HG03565 (cell line): Measurements from ENCODE around the gene KTN1.

Experiments used
- ATAC-seq: cut with Tn5 transposase; IDR thresholded peaks from one replicate; pipeline ENCODE4 v1.9.1; 2021; ENCODE audit warnings: mild to moderate bottlenecking, moderate library complexity; ENCODE audit not compliant: unreplicated experiment

The KTN1 gene

DNA sequence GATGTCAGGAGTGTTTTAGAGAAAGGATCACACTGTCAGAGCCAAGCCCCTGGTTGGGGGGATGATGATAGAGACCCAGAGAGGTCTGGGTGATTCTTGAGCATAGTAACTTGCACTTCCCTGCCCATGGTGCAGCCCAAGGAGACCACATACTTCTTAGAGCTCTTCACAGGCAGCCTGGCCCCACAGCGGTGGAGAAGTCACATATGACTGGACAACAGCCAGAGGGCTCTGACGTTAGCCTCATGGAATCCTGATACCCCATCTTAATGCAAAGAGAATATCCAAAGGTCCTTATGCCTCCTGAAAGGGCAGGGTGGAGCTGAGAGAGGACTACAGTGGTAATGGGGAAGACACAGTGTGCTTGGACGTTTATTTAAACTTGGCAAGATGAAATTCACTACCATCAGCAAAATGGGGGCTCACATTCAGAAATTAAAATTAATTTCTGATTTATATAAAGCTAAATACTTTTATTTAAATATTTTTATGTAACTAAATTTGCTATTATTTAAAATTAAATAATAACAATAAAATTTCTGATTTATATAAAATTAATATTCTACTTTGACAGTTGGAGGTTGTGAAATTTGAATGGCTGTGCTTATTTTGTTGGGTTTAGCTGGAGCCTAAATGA, 131.3 kb downstream of the KTN1 start:
- no peak for ATAC-seq

- no peak for ATAC-seq
Measured at GRCh38 chr14:55712491-55712890, 132.5 kb downstream of the KTN1 start.

DNA sequence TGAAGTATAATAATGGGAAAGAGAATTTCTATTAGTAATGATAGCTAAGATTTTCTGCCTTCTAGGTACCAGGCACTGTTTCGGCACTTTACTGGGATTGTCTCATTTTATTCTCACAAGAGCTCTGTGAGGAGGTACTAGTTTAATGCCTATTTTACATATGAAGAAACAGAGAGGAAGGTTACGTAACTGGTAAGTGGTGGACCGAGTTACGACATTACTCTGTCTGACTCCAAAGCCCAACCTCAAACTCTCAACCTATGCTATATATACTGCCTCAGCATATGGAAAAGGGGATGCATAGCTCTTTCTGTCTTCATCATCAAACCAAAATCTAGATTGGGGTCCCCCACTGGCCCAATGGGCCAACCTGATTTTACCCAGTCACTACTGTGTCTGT, 133.5 kb downstream of the KTN1 start:
- no peak for ATAC-seq

DNA sequence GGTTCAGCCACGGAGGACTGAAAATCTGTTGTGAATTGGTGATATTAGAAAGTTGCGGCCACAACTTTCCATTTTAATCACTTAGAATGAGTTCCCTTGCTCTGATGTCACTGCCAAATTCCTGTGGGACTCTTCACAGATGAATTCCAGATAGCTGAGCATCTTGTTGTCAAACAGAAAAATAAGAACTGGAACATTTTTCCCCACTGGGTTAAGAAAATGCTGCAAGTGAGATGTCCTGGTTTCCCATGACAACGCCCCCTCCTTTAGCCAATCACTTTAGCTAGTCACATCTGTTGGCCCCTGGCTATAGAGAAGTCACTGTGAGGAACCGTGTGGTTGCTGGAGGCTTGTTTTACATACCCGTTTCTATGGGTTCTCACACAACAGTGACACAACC, 135.9 kb downstream of the KTN1 start:
- no peak for ATAC-seq

GRCh38 chr14:55717621-55718020, 137.6 kb downstream of the KTN1 start:
- ATAC-seq: no peak

- ATAC-seq: no peak
Measured at GRCh38 chr14:55718551-55718950, 138.5 kb downstream of the KTN1 start.

DNA sequence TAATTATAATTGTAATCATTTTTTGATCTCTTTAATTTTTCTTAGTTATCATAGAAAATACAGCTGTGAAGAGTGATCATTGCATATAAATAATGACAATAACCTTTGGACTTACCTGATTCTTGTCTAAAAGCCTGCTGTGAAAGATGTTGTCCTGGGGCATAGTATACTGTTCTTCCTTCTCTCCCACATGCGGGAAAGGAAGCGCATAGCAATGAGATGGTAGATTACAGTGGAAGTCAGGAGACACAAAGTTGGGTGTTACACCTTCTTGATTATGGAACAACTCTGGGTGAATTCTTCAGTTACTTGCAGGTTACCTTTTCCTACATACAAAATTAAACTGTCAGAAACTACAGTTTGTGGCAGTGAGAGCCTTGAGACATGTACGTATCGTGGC, 140.8 kb downstream of the KTN1 start:
- ATAC-seq: no peak

- no peak for ATAC-seq
Measured at GRCh38 chr14:55721353-55721752, 141.3 kb downstream of the KTN1 start.

DNA sequence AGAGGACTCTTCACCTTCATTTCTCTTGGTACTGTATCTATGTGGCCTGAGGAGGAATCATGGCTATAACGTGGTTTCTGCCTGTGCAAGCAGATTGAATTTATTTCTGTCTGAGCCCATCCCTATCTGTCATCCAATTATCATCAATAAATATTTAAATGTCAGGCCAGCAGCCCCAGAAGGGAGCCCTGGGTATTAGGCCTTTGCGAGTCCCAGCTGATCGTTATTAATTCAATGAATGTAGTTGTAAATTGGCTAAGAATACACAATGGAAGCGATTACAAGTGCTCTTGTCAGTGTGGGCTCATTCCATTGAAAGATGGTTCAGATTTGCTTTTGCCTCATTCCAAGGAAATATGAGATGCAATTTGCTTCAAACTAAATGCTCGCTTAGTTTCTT, 142.0 kb downstream of the KTN1 start:
- ATAC-seq: no peak

GRCh38 chr14:55724736-55725135, 144.7 kb downstream of the KTN1 start:
- no peak for ATAC-seq

DNA sequence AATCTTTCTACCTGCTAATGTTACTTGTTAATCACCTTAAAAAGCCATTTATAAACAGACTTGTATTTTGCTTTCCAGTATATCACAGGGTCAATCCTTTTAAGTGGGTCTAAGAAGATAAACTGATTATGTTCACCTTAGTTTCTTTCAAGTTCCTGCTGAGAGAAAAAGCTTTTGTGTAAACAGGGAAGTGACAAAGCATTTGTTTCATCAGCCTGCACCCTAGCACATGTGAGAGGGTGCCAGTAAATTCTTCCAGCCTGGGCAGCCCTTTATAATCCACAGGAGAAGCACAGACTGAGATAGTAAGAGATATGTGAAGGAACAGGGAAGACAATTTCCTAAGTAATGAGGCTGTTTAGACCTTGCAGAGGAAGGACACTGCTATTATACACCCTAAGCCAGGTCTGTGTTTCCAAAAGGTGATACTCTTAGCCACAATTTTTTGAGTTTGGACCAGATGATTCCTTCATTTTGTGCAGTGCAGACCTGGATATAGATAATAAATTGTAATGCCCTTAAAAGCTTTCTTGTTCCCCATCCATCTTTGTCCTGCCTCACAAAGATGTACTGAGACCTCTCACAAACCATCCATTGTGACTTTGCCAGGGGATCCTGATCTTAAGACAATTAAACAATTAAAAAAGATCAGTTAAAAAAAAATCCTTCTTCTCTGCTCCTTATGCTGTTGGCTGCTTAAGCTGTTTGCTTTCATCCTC, 150.7 kb downstream of the KTN1 start:
- no peak for ATAC-seq

- no peak for ATAC-seq
Measured at GRCh38 chr14:55731311-55731872, 151.4 kb downstream of the KTN1 start.

- ATAC-seq: no peak
Measured at GRCh38 chr14:55731881-55732498, 152.0 kb downstream of the KTN1 start.

- ATAC-seq: no peak
Measured at GRCh38 chr14:55733599-55733998, 153.6 kb downstream of the KTN1 start.
